Heart left ventricle (tissue), 13 donors: ENCODE results near the gene MKRN2.

Source experiments
- CTCF ChIP-seq, 12 donors: fragments of 200-600 bp; sonication (generic) in 4 of 12; IDR thresholded peaks; one replicate each; pipeline versions ENCODE4 v1.5.0 to v1.8.0; 2018 to 2022; ENCODE audit warnings: antibody characterized with exemption in 12 of 12, mild to moderate bottlenecking in 5 of 12
- POLR2A ChIP-seq, 2 donors: fragments of 450-650 bp; IDR thresholded peaks; one replicate each; pipeline ENCODE4 v1.6.1; 2017; ENCODE audit warnings: antibody characterized with exemption in 2 of 2, mild to moderate bottlenecking in 2 of 2, moderate library complexity in 2 of 2
- donor health status: ischemic (EF 13 %, LVEDD 7.1; RV severe dilation, severe dysfunction).
- donor health status: DM: no; HTN: yes; CAD: no.
- donor health status: DM: no; HTN: no; CAD: no.
- donor health status: ischemic (EF 25% LVEDD 6.9; RV normal size, moderate dysfunction).
- donor health status: ischemic (EF 25% LVEDD 5.7; RV mildly dilated, moderate dysfunction).
- donor health status: ischemic (EF 35%, LVEDD 5.7; RV mildly dilated, moderate dysfunction).
- donor health status: nonischemic (EF 11% LVEDD 7.7; RV severe dilation, severe dysfunction).
- donor health status: DM: yes; HTN: yes; CAD: no.
- donor health status: PGD.
- donor health status: ischemic (EF 29% LVEDD 5.4; RV normal size, mild dysfunction).
- donor health status: nonischemic (EF 23%, LVEDD 6.1; RV moderate dilation, normal function).

GRCh38 chr3:12591456-12591855 is 34.6 kb downstream of the MKRN2 start:
- no peak for TF ChIP-seq POLR2A (IDR thresholded peaks at IDR 0.05)
- no peak for TF ChIP-seq CTCF (IDR thresholded peaks at IDR 0.05)
